ENCODE measurements around the gene TMC7.

TMC7 gene

DNA sequence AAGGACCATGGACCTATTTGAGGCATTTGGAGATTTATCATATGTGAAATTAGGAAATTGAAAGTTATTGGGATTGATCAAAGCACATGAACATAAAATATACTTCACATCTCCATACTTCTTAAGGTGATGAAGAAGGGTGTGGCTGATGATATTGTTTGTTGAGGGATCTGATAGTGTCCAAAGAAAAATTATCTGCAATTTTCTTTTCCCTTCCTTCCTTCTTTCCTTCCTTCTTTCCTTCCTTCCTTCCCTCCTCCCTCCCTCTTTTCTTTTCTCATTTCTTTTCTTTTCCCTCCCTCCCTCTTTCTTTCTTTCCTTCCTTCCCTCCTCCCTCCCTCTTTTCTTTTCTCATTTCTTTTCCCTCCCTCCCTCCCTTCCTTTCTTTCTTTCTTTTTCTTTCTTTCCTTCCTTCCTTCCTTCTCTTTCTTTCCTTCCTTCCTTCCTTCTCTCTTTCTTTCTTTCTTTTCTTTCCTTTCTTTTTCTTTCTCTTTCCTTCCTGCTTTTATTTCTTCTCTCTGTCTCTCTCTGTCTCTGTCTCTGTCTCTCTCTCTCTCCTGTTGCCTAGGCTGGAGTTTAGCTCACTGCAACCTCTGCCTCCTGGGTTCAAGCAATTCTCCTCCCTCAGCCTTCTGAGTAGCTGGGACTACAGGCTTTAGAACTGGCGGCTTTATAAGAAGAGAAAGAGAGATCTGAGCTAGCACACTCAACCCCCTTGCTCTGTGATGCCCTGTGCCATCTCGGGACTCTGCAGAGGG lies 109.1 kb downstream of the TMC7 start:
- DNase-seq, result no peak

DNA sequence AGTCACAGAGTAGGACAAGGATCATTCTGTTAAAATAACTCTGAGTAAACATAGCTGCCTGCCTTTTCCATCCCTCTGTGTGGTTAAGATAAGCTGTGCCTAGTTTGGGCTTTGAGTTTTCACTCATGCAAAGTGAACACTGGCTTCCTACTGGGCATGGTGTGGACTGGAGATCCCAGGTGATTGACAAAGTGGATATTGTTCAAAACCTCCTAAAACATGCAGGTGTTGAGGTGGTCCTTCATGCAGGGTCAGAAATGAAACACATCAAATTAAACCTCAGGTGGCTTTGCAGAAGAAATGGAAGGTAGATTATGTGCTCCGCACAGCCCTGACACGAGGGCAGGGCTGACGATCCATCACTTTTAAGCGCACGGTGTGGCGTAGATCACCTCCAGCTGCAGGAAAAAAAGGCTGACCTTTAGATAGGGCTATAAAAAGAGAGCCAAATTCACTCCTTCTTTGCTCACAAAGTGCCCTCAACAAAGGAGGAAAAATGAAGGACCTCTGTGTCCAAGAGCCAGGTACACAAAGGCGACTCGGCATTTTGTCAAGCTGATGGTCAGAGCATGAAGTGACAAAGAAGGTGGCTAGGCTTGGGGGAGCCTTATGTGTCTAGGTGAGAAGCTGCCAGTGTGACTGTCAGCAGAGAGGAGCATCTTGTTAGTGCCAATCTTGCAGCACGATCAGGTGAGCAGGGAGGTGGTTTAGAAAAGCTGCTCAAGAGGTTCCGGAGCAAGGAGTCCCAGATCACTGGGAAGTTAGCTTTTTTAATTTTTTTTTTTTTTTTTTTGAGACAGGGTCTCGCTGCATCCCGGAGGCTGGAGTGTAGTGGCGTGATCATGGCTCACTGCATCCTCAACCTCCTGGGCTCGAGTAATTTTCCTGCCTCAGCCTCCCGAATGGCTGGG lies 110.2 kb downstream of the TMC7 start:
- no peak for DNase-seq

DNA sequence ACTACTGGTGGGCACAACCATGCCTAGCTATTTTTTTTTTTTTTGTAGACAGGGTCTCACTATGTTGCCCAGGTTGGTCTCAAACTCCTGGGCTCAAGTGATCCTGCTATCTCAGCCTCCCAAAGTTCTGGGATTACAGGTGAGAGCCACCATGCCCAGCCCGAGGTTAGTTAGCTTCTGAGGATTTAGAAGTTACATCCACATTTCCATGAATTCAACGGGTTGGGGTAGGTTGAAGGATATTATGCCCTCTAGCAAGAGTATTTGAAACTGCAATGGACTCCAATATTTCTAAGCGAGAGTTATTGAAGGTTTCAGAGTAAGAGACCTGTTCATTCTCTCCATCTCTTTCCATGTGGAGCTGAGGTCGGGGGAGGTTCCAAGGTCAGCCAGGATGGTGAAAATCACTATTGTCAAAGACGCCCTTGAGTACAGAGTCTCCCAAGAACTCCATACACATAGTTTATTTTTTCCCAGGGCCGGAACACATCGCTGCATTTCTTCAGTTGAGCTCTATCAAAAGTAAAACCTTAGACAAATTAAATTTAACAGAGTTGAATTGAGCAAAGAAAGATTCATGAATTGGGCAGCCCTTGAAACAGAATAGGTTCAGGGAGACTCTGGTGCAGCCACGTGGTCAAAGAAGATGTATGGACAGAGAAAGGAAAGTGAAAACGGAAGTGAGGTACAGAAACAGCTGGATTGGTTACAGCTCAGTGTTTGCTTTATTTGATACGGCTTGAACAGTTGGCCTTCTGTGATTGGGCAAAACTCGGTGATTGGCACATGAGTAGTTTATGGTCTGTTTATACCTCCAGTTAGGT lies 111.0 kb downstream of the TMC7 start:
- DNase-seq, result no peak

DNA sequence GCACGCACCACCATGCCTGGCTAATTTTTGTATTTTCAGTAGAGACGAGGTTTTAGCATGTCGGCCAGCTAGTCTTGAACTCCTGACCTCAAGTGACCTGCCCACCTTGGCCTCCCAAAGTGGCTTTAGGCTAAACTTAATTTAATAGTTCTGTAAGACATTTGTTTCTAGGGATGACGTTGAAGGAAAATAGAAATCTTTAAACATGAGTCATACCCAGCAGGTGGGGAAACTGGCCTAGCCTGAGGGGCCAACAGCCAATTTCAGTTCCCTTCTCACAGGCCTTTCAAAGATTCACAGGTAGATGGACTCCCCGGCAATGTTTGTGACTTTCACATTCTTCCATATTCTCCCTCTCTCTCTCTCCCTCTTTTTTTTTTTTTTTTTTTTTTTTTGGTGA lies 111.9 kb downstream of the TMC7 start:
- no peak for DNase-seq

DNA sequence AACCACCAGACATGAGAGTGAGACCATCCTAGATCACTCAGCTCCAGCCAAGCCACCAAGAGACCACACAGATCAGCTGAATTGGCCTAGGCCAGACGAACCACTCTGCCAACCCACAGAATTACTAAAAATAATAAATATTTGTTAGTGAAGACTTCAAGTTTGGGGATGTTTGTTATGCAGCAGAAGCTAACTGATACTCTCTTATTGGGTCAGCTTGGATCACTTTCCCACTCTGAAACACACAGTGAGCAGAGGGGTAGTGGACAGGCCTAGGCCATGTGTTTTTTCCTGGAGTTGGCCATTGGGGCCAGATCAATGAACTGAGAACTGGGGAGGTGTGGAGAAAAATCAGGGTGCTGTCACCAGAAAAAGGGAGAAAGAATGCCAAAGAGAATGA lies 114.4 kb downstream of the TMC7 start:
- DNase-seq, result no peak

DNA sequence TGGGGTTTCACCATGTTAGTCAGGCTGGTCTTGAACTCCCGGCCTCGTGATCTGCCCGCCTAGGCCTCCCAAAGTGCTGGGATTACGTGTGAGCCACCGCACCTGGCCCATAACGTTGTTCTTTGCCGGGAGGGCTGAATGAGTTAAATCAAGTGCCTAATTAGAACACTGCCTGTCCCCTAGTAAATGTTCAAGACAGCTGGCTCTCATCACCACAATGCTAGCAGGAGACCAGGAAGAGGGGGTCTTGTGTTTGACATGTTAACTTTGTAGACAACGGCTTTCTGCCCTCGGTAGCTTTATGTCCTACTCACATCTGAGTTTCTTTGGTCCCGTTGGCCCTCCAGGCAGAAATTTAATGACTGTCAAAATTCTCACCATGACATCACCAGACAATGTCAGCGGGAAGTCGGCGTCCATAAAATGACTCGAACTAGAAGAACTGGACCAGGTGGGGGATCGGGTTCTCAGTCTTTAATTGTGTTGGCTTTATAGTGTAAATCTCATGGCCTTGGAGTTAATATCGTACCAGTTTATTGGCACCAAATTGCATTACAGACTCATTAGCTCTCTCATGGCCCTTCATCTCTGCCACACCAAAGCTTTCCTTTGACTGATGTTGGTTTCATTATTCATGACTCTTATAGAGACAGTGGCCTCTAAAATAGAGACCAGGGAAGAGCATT lies 118.6 kb downstream of the TMC7 start:
- DNase-seq, result no peak

DNA sequence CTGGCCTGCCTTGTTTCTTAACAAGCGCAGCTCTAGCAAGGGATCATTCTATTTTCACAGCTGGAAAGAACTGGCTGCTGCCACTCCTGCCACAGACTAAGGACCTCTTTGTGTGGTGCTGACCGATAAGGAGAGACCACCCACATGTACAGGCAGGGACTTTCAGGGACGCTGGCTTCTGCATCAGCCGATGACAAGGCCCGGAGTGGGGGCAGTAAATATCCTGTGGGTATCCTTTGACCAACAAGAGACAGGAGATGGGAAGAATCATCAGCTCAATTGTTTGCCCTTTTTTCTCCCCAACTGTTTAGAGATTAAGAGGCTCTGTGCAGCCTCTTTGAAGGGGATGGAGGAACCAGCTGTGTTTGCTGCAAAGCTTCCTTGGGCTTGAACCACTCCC lies 120.9 kb downstream of the TMC7 start:
- DNase-seq, result no peak

DNA sequence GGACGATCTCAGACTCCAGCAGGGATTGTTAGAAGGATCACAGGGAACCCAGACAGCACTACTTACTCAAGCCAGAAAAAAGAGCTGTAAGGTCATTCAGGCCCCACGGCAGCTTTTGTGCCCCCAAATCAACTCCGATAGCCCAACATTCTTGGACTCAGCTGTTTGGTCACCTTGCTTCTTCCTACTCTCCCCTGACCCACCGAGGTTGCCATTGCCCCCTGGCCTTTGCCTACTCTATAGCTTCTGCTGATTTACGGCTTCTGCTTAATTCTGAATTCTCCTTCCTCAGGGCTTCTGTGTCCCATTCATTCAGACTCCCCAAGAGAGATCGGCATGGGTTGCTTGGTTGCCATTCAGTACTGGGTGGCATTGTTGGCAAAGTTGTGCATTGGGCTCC lies 121.4 kb downstream of the TMC7 start:
- DNase-seq, result no peak

DNA sequence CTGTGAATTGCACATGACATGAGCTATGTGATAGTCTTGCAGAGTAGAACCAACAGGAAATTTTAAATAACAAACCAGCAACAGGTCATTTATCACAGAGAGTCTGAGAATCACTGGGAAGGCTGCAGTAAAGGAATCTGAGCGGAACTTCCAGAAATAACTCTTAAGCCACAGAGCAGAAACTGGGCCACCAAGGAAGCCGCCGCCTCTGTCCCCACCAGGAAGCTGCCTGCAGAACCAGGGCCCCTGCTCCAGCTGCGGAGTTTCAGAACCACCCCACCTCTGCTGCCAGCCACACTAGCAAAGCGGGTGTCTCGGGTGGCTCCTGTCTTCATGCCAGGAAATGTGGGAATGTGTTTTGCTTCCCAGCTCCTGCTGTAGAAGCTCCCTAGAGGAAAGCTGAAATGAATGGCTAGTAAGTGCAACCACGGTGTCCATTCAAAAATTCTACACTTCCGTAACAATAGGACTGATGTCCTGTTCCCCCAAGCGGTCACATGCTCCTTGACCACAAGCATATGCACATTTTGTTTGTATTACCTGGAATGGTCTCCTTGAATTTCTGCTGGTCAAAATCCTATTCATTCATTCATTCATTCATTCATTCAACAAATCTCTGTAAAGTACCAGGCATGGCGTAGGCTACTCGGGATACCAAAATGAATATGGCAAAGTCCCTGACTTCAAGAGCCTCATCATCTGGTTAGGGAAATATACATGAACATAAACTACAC lies 122.3 kb downstream of the TMC7 start:
- no peak for DNase-seq

DNA sequence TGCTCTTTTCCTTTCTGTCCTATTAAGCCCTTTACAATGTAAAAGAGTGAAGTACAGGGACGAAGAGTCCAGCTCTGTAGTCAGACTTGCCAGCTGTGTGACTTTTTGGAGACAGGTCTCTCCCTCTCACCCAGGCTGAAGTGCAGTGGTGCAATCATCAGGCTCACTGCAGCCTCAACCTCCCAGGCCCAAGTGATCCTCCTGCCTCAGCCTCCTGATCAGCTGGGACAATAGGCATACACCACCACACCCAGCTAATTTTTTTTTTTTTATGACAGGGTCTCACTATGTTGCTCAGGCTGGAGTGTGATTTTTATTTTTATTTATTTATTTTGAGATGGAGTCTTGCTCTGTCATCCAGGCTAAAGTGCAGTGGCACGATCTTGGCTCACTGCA lies 122.9 kb downstream of the TMC7 start:
- no peak for DNase-seq

DNA sequence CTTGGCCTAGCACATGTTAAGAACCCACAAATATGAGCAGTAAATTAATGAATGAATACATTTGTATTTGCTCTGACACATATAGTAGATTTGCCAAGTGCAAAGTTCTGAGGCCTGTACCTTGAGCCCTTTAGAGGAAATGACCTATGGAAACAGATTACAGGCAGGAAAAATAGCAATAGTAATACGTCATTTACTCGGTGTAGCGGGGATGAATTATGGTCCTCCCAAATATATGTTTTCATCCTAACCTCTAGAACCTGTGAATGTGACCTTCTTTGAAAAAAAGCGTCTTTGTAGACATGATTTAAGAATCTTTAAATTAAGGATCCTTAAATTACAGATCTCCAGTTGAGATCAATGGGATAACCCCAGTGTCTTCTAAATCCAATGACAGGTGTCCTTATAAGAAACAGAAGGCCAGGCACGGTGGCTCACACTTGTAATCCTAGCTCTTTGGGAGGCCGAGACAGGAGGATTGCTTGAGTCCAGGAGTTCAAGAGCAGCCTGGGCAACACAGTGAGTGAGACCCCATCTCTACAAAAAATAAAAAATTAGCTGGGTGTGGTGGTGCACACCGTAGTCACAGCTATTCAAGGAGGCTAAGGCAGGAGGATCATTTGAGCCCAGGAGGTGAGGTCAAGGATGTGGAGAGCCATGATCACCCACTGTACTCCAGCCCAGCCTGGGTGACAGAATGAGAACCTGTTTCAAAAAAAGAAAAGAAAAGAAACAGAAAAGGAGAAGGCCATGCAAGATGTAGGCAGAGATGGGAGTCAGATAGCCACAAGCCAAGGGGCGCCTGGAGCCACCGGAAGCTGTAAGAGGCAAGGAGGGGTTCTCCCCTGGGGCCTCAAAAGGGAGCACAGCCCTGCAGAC lies 124.9 kb downstream of the TMC7 start:
- DNase-seq, result no peak

DNA sequence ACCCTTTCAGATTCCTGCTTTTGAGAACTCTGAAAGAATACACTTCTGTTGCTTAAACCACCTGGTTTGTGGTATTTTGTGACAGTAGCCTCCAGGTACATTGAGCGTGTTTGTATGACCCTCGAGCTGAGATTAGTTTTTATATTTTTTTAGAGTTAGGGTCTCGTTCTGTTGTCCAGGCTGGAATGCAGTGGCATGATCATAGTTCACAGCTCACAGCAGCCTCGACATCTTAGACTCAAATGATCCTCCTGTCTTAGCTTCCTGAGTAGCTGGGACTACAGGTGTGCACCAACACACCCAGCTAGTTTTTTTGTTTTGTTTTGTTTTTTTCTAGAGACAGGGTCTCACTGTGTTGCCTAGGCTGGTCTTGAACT lies 125.5 kb downstream of the TMC7 start:
- no peak for DNase-seq

DNA sequence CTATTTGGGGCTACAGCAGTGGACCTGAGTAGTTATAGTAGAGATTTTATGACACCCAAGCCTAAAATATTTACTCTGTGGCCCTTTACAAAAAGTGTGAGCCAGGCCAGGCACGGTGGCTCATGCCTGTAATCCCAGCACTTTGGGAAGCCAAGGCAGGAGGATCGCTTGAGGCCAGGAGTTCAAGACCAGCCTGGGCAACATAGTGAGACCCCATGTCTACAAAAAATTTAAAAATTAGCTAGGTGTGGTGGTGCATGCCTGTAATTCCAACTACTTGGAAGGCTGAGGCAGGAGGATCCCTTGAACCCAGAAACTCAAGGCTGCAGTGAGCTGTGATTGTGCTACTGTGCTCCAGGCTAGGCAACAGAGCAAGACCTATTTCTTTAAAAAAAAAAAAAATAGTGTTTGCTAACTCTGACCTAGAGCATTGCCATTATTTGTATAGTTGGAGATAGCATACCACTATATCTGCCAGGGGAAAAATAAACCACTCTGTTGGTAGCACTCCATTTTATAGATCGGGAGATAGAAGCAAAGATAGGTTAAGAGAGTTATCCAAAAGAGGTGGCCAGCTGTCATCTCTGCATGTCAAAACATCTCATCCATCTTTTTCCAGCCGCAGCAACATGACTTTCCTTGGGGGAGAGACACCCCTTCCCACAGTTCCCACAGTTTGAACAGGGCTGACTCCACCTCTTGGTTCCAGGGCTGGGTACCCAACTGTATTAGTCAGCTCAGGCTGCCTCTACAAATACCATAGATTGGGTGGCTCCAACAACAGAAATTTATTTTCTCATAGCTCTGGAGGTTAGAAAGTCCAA lies 127.0 kb downstream of the TMC7 start:
- DNase-seq, result no peak

DNA sequence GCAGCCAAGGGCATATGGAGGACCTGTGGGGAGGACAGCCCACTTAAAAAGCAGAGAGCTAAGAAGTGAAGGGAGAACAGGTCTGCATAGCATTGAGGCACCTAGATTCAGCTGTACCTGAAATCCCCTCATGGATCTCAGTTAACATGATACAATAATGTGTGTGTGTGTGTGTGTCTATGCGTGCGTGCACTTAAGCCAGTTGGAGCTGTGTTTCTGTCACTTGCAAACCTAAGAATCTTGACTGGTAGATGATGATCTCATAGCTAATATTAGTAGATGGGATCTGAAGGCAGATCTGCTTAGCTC lies 128.3 kb downstream of the TMC7 start:
- no peak for DNase-seq
